Liver (tissue), 9 donors: Measurements from ENCODE around the gene AGAP2. TPM values are rescaled to one million over a fixed set of nuclear protein-coding genes. Genes with fewer than 3 reads are reported as not detected.

Experiments
- DNase-seq: peaks from one replicate; pipeline ENCODE4 v3.0.0-alpha.2; 2017; ENCODE audit warnings: low spot score
- H3K27ac ChIP-seq, 2 donors: one replicate each; pipeline ENCODE4 v1.7.0; 2013; ENCODE audit warnings: inconsistent platforms in 2 of 2, low read length in 2 of 2, control low read depth in 1 of 2, low read depth in 1 of 2, mild to moderate bottlenecking in 1 of 2
- H3K27me3 ChIP-seq, 4 donors: one replicate each; pipeline versions ENCODE4 v1.6.1 to v1.7.0; 2013; ENCODE audit warnings: low read length in 3 of 4, inconsistent platforms in 1 of 4, mild to moderate bottlenecking in 1 of 4, moderate library complexity in 1 of 4; ENCODE audit not compliant: control insufficient read depth in 4 of 4, insufficient read depth in 4 of 4
- H3K36me3 ChIP-seq, 4 donors: one replicate each; pipeline versions ENCODE4 v1.6.1 to v1.7.0; 2013; ENCODE audit warnings: low read length in 3 of 4, mild to moderate bottlenecking in 3 of 4, low read depth in 1 of 4, moderate library complexity in 1 of 4; ENCODE audit not compliant: control insufficient read depth in 4 of 4, insufficient read depth in 3 of 4
- H3K4me1 ChIP-seq, 4 donors: one replicate each; pipeline versions ENCODE4 v1.6.1 to v1.7.0; 2013; ENCODE audit warnings: low read length in 3 of 4, mild to moderate bottlenecking in 3 of 4, moderate library complexity in 1 of 4; ENCODE audit not compliant: control insufficient read depth in 4 of 4, insufficient read depth in 4 of 4
- H3K4me3 ChIP-seq, 3 donors: one replicate each; pipeline versions ENCODE4 v1.6.1 to v1.7.0; 2013; ENCODE audit warnings: low read length in 3 of 3, control low read depth in 1 of 3, low read depth in 1 of 3, mild to moderate bottlenecking in 1 of 3
- H3K9ac ChIP-seq, 2 donors: one replicate each; pipeline ENCODE4 v1.7.0; 2013; ENCODE audit warnings: low read length in 2 of 2, mild to moderate bottlenecking in 2 of 2, moderate library complexity in 2 of 2, control low read depth in 1 of 2, low read depth in 1 of 2
- H3K9me3 ChIP-seq, 4 donors: one replicate each; pipeline versions ENCODE4 v1.6.1 to v1.7.0; 2013; ENCODE audit warnings: low read length in 3 of 4; ENCODE audit not compliant: control insufficient read depth in 4 of 4
- CTCF ChIP-seq: fragments of 150-350 bp; IDR thresholded peaks from 2 replicates; pipeline ENCODE4 v1.5.1; 2017; ENCODE audit warnings: improper control_type of control experiment, low read depth, low read length; ENCODE audit not compliant: missing input control
- EGR1 ChIP-seq, 2 donors: IDR thresholded peaks; 2 replicates each; pipeline ENCODE4 v1.6.1; 2016 to 2018; ENCODE audit warnings: antibody characterized with exemption in 2 of 2, low read depth in 2 of 2
- FOXA1 ChIP-seq: IDR thresholded peaks from 2 replicates; pipeline ENCODE4 v1.6.1; 2016; ENCODE audit warnings: antibody characterized with exemption
- FOXA2 ChIP-seq: IDR thresholded peaks from 2 replicates; pipeline ENCODE4 v1.6.1; 2016; ENCODE audit warnings: antibody characterized with exemption
- GABPA ChIP-seq, 2 donors: IDR thresholded peaks in 1 of 2; conservative IDR thresholded peaks in 1 of 2; 2 replicates each; pipeline ENCODE4 v1.6.1; 2016; ENCODE audit warnings: antibody characterized with exemption in 2 of 2, mild to moderate bottlenecking in 1 of 2, moderate library complexity in 1 of 2
- HNF4A ChIP-seq, 2 donors: conservative IDR thresholded peaks; 2 replicates each; pipeline ENCODE4 v1.6.1; 2016; ENCODE audit warnings: antibody characterized with exemption in 2 of 2, mild to moderate bottlenecking in 2 of 2
- HNF4G ChIP-seq: IDR thresholded peaks from 2 replicates; pipeline ENCODE4 v1.6.1; 2016; ENCODE audit warnings: antibody characterized with exemption
- MAX ChIP-seq: IDR thresholded peaks from 2 replicates; pipeline ENCODE4 v1.6.1; 2016; ENCODE audit warnings: antibody characterized with exemption
- NR2F2 ChIP-seq: IDR thresholded peaks from 2 replicates; pipeline ENCODE4 v1.6.1; 2016; ENCODE audit warnings: antibody characterized with exemption
- RAD21 ChIP-seq, 2 donors: IDR thresholded peaks; 2 replicates each; pipeline ENCODE4 v1.6.1; 2016; ENCODE audit warnings: antibody characterized with exemption in 2 of 2, mild to moderate bottlenecking in 2 of 2
- REST ChIP-seq: IDR thresholded peaks from 2 replicates; pipeline ENCODE4 v1.6.1; 2016; ENCODE audit warnings: antibody characterized with exemption, mild to moderate bottlenecking
- RXRA ChIP-seq, 2 donors: IDR thresholded peaks; 2 replicates each; pipeline ENCODE4 v1.6.1; 2017 to 2018; ENCODE audit warnings: antibody characterized with exemption in 2 of 2, mild to moderate bottlenecking in 1 of 2
- SP1 ChIP-seq: IDR thresholded peaks from 2 replicates; pipeline ENCODE4 v1.6.1; 2018; ENCODE audit warnings: antibody characterized with exemption, mild to moderate bottlenecking
- YY1 ChIP-seq: IDR thresholded peaks from 2 replicates; pipeline ENCODE4 v1.6.1; 2016; ENCODE audit warnings: antibody characterized with exemption, mild to moderate bottlenecking
- WGBS: extraction: QIAGEN DNeasy Blood & Tissue Kit; methylation state at CpG from one replicate; pipeline ENCODE4 v1.1.7; 2013; 5-methylcytosine and 5-hydroxymethylcytosine counted together
- polyA plus RNA-seq, 2 donors: library from polyadenylated mRNA; stranded (reverse) in 1 of 2; unstranded in 1 of 2; fragments of 200-250 nt in 1 of 2; fragments of >200 nt in 1 of 2; fragmentation: Nextera tagmentation in 1 of 2; extraction: Ambion mirVana in 1 of 2; gene quantifications; one replicate each; pipeline versions ENCODE4 v1.2.1 to v1.2.3, GENCODE V29; 2013 to 2015
- total RNA-seq, 2 donors: library from RNA; depleted of rRNA; stranded (reverse); fragments of >200 nt; gene quantifications; one replicate each; pipeline ENCODE4 v1.2.3, GENCODE V29; 2014
- TF ChIP-seq, protein P1 (sequence below): IDR thresholded peaks from 2 replicates; pipeline ENCODE4 v1.6.1; 2016; ENCODE audit warnings: antibody characterized with exemption
- TF ChIP-seq, protein P2 (sequence below): IDR thresholded peaks from 2 replicates; pipeline ENCODE4 v1.6.1; 2016; ENCODE audit warnings: antibody characterized with exemption
- donor health status: healthy.
- donor health status: healthy.
- donor health status: healthy.
- donor health status: healthy.
- donor health status: healthy.

AGAP2 gene
- total and polyA plus RNA-seq, 4 donors, result 0.18 to 1.7 (median 0.64) TPM

GRCh38 chr12:57716305-57716704, 22.2 kb downstream of the AGAP2 start:
- no peak for DNase-seq
- Histone ChIP-seq H3K36me3 (peaks cover 14 to 64% (median 52%) of the 10 kb centered on the region in 4 donors), H3K27me3 (no peaks in the 10 kb centered on the region), H3K27ac (no peak overlapping the region), H3K4me3 (no peak overlapping the region), H3K9ac (no peak overlapping the region), H3K4me1 (no peaks in the 10 kb centered on the region), H3K9me3 (no peaks in the 10 kb centered on the region)
- TF ChIP-seq EGR1 (IDR thresholded peaks at IDR 0.05; ENCODE audit: low read depth in 2 of 2) (no peak), YY1 (no peak), FOXA1 (no peak), FOXA2 (no peak), MAX (no peak), REST (no peak), HNF4A (conservative IDR thresholded peaks at IDR 0.05) (no peak), RAD21 (IDR thresholded peaks at IDR 0.05) (no peak), SP1 (no peak), RXRA (IDR thresholded peaks at IDR 0.05) (no peak), NR2F2 (no peak), CTCF (no peak), GABPA (IDR thresholded peaks at IDR 0.05 in 1 of 2, conservative IDR thresholded peaks at IDR 0.05 in 1 of 2) (no peak)
- TF ChIP-seq, protein P1, sequence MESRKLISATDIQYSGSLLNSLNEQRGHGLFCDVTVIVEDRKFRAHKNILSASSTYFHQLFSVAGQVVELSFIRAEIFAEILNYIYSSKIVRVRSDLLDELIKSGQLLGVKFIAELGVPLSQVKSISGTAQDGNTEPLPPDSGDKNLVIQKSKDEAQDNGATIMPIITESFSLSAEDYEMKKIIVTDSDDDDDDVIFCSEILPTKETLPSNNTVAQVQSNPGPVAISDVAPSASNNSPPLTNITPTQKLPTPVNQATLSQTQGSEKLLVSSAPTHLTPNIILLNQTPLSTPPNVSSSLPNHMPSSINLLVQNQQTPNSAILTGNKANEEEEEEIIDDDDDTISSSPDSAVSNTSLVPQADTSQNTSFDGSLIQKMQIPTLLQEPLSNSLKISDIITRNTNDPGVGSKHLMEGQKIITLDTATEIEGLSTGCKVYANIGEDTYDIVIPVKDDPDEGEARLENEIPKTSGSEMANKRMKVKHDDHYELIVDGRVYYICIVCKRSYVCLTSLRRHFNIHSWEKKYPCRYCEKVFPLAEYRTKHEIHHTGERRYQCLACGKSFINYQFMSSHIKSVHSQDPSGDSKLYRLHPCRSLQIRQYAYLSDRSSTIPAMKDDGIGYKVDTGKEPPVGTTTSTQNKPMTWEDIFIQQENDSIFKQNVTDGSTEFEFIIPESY, result no peak
- TF ChIP-seq, protein P2, sequence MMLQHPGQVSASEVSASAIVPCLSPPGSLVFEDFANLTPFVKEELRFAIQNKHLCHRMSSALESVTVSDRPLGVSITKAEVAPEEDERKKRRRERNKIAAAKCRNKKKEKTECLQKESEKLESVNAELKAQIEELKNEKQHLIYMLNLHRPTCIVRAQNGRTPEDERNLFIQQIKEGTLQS, result no peak
- WGBS, result 96% methylated on average over 4 of the region's 4 CpGs

- H3K9me3 ChIP-seq, result no peaks in the 10 kb centered on the region
- no peak overlapping the region for H3K27ac ChIP-seq
- H3K27me3 ChIP-seq, result no peaks in the 10 kb centered on the region
- WGBS, result 98% methylated on average over 12 of the region's 12 CpGs
- H3K4me1 ChIP-seq, result no peaks in the 10 kb centered on the region
- no peak overlapping the region for H3K9ac ChIP-seq
- peaks cover 14 to 58% (median 50%) of the 10 kb centered on the region in 4 donors for H3K36me3 ChIP-seq
- DNase-seq, result no peak
- H3K4me3 ChIP-seq, result no peak overlapping the region
- TF ChIP-seq YY1 (no peak), HNF4G (no peak), EGR1 (IDR thresholded peaks at IDR 0.05; ENCODE audit: low read depth in 2 of 2) (no peak), CTCF (no peak), FOXA1 (no peak), NR2F2 (no peak), MAX (no peak)
- TF ChIP-seq, protein P1, result no peak
Measured at GRCh38 chr12:57715786-57716185, 22.8 kb downstream of the AGAP2 start.
